Neural cell (in vitro differentiated cells): ENCODE results near the gene HNRNPA2B1. TPM values are rescaled to one million over a fixed set of nuclear protein-coding genes. Genes with fewer than 3 reads are reported as not detected.

Experiments used
- H2AFZ ChIP-seq: fragments of 200-600, 300-800 bp; sonication (generic), shearing (Covaris generic); 2 replicates; pipeline ENCODE4 v1.6.0; 2014; ENCODE audit warnings: low read depth, mild to moderate bottlenecking, antibody characterized with exemption, low read length, moderate library complexity
- H3F3A ChIP-seq: fragments of 200-600 bp; shearing (Covaris generic); 2 replicates; pipeline ENCODE4 v1.6.1; 2016; ENCODE audit warnings: mild to moderate bottlenecking, moderate library complexity, mixed read lengths, antibody characterized with exemption, low read length; ENCODE audit not compliant: insufficient read depth, poor library complexity, severe bottlenecking
- H3K27ac ChIP-seq: fragments of 200-600, 300-800 bp; sonication (generic), shearing (Covaris generic); 2 replicates; pipeline ENCODE4 v1.5.1; 2014; ENCODE audit warnings: mild to moderate bottlenecking, low read length, moderate library complexity
- H3K27me3 ChIP-seq: fragments of 300-800, 200-600 bp; sonication (generic), shearing (Covaris generic); 2 replicates; pipeline ENCODE4 v1.6.0; 2014; ENCODE audit warnings: mild to moderate bottlenecking, low read depth, low read length, moderate library complexity; ENCODE audit not compliant: insufficient read depth
- H3K36me3 ChIP-seq: fragments of 300-800, 200-600 bp; sonication (generic), shearing (Covaris generic); 2 replicates; pipeline ENCODE4 v1.5.1; 2014; ENCODE audit warnings: mild to moderate bottlenecking, antibody characterized with exemption, low read length, moderate library complexity; ENCODE audit not compliant: insufficient read depth
- H3K4me2 ChIP-seq: fragments of 300-800, 200-600 bp; sonication (generic), shearing (Covaris generic); 2 replicates; pipeline ENCODE4 v1.6.0; 2014; ENCODE audit warnings: mild to moderate bottlenecking, low read length
- H3K4me3 ChIP-seq: fragments of 300-800, 200-600 bp; sonication (generic), shearing (Covaris generic); 2 replicates; pipeline ENCODE4 v1.5.1; 2014; ENCODE audit warnings: mild to moderate bottlenecking, low read length, moderate library complexity
- H3K79me2 ChIP-seq: fragments of 200-600 bp; shearing (Covaris generic); replicated peaks from 2 replicates; pipeline ENCODE4 v1.6.0; 2014; ENCODE audit warnings: mild to moderate bottlenecking, low read length, moderate library complexity; ENCODE audit not compliant: insufficient read depth
- H3K9ac ChIP-seq: fragments of 300-800, 200-600 bp; sonication (generic), shearing (Covaris generic); 2 replicates; pipeline ENCODE4 v1.6.1; 2016; ENCODE audit warnings: mild to moderate bottlenecking, low read length, mixed read lengths
- H3K9me2 ChIP-seq: fragments of 200-600 bp; shearing (Covaris generic); 2 replicates; pipeline ENCODE4 v1.6.1; 2016; ENCODE audit warnings: mild to moderate bottlenecking, low read length, mixed read lengths; ENCODE audit not compliant: insufficient read depth
- H3K9me3 ChIP-seq: fragments of 200-600, 300-800 bp; sonication (generic), shearing (Covaris generic); 2 replicates; pipeline ENCODE4 v1.6.1; 2016; ENCODE audit warnings: mild to moderate bottlenecking, mixed run types, low read length, moderate library complexity, mixed read lengths
- H4K20me1 ChIP-seq: fragments of 200-600 bp; shearing (Covaris generic); 2 replicates; pipeline ENCODE4 v1.6.1; 2016; ENCODE audit warnings: mild to moderate bottlenecking, mixed run types; ENCODE audit not compliant: insufficient read depth
- CTCF ChIP-seq: fragments of 450-650 bp; IDR thresholded peaks from 2 replicates; pipeline ENCODE4 v1.5.1; 2014; ENCODE audit warnings: antibody characterized with exemption, mild to moderate bottlenecking, moderate library complexity; ENCODE audit not compliant: poor library complexity, severe bottlenecking
- EP300 ChIP-seq: fragments of 450-650 bp; conservative IDR thresholded peaks from 2 replicates; pipeline ENCODE4 v1.6.1; 2014; ENCODE audit warnings: antibody characterized with exemption, mild to moderate bottlenecking, moderate library complexity; ENCODE audit not compliant: poor library complexity, severe bottlenecking
- EZH2 ChIP-seq: fragments of 200-600, 300-800 bp; shearing (Covaris generic), sonication (generic); IDR thresholded peaks from 2 replicates; pipeline ENCODE4 v1.6.1; 2014; ENCODE audit warnings: antibody characterized with exemption, low read length, borderline replicate concordance, mild to moderate bottlenecking; ENCODE audit not compliant: insufficient read depth, poor library complexity, severe bottlenecking
- MXI1 ChIP-seq: fragments of 450-650 bp; conservative IDR thresholded peaks from 2 replicates; pipeline ENCODE4 v1.6.1; 2014; ENCODE audit warnings: antibody characterized with exemption, mild to moderate bottlenecking; ENCODE audit not compliant: poor library complexity, severe bottlenecking
- POLR2AphosphoS5 ChIP-seq: IDR thresholded peaks from 2 replicates; pipeline ENCODE4 v1.6.1; 2012
- RAD21 ChIP-seq: fragments of 450-650 bp; conservative IDR thresholded peaks from 2 replicates; pipeline ENCODE4 v1.6.1; 2014; ENCODE audit warnings: antibody characterized with exemption, mild to moderate bottlenecking, moderate library complexity
- REST ChIP-seq: IDR thresholded peaks from 2 replicates; pipeline ENCODE4 v1.6.1; 2012; ENCODE audit warnings: borderline replicate concordance
- SMC3 ChIP-seq: fragments of 450-650 bp; conservative IDR thresholded peaks from 2 replicates; pipeline ENCODE4 v1.6.1; 2014; ENCODE audit warnings: antibody characterized with exemption, mild to moderate bottlenecking, moderate library complexity; ENCODE audit not compliant: poor library complexity
- TAF1 ChIP-seq: IDR thresholded peaks from 2 replicates; pipeline ENCODE4 v1.6.1; 2012; ENCODE audit warnings: low read depth
- polyA plus RNA-seq: library from polyadenylated mRNA; depleted of rRNA; stranded (reverse); fragments of >200 nt; gene quantifications from 2 replicates; pipeline ENCODE4 v1.2.3, GENCODE V29; 2014

The HNRNPA2B1 gene
- polyA plus RNA-seq, 1 donor from 2014 or later, result 419 TPM

GRCh38 chr7:26189697-26190096 lies 10.8 kb downstream of the HNRNPA2B1 start:
- Histone ChIP-seq H3K4me2 (no peak overlapping the region), H3K4me3 (no peak overlapping the region), H3K79me2 (peaks cover 33% of the 10 kb centered on the region), H3K9me2 (peaks cover 3% of the 10 kb centered on the region), H3K9ac (no peak overlapping the region), H3K27ac (no peak overlapping the region), H4K20me1 (peaks cover 23% of the 10 kb centered on the region), H3K9me3 (no peaks in the 10 kb centered on the region), H3F3A (no peaks in the 10 kb centered on the region), H2AFZ (no peak overlapping the region), H3K36me3 (peaks cover 39% of the 10 kb centered on the region), H3K27me3 (no peaks in the 10 kb centered on the region)
- TF ChIP-seq REST (no peak), EP300 (no peak), SMC3 (no peak), CTCF (no peak), POLR2AphosphoS5 (no peak), EZH2 (no peak), TAF1 (no peak), MXI1 (no peak)

- Histone ChIP-seq H2AFZ (no peak overlapping the region), H3K4me2 (no peak overlapping the region), H3K9me3 (no peaks in the 10 kb centered on the region), H4K20me1 (peaks cover 23% of the 10 kb centered on the region), H3K9ac (no peak overlapping the region), H3K36me3 (peaks cover 39% of the 10 kb centered on the region), H3F3A (no peaks in the 10 kb centered on the region), H3K27ac (no peak overlapping the region), H3K79me2 (peaks cover 28% of the 10 kb centered on the region), H3K4me3 (no peak overlapping the region), H3K9me2 (peaks cover 3% of the 10 kb centered on the region), H3K27me3 (no peaks in the 10 kb centered on the region)
- TF ChIP-seq RAD21, result no peak
- TF ChIP-seq REST, result no peak
- no peak for TF ChIP-seq EP300
- no peak for TF ChIP-seq CTCF
- TF ChIP-seq EZH2, result no peak
- TF ChIP-seq TAF1, result no peak
- TF ChIP-seq SMC3, result no peak
- no peak for TF ChIP-seq POLR2AphosphoS5
- TF ChIP-seq MXI1, result no peak
Observed at GRCh38 chr7:26188957-26189541, 11.5 kb downstream of the HNRNPA2B1 start.
